GF-D8 (cell line): ENCODE data around the gene CCDC136.

Source experiments
- DNase-seq: peaks from one replicate; lab custom pipeline; 2025; lab: John Stamatoyannopoulos, UW

CCDC136 gene

DNA sequence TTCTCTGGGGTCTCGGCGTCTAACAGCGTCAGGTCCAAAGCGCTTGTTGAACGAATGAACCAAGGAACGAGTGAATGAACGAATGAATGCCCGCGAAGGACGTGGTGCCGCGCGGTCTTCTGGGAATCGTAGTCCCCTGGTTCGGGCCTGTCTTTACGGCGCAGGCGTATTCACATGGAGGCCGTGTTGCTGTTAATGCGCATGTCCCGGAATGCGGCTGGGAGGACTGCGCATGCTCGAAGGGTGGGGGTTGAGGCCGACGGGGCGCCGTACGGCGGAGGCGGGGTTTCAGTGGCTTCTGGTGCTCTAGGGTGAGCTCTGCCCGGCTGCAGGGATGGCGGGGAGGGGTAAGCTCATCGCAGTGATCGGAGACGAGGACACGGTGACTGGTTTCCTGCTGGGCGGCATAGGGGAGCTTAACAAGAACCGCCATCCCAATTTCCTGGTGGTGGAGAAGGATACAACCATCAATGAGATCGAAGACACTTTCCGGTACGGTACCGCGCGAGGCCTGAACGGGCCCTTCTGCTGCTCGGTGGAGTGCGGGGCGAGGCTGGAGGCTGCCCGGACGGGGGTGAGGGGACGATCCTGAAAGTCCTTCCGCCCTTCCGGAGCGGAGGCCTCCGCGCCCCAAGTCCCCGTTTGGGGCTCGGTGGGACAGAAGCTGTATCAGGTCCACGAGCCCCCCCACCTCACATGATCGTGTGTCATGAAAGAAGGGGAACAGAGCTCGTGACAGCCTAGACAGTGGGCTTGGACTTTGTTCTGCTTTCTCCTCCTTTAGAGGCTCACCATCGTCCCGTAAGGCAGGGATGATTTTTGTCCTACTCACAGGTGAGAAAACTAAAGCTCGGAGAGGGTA, 71.0 kb downstream of the CCDC136 start, which contains the start of gene ATP6V1F:
Gene ATP6V1F (plus strand): TSS at position 286 of the 862 bp plus-strand sequence. CDS start 49 bp downstream, at position 335.
- peak; percentile 91 for DNase-seq

DNA sequence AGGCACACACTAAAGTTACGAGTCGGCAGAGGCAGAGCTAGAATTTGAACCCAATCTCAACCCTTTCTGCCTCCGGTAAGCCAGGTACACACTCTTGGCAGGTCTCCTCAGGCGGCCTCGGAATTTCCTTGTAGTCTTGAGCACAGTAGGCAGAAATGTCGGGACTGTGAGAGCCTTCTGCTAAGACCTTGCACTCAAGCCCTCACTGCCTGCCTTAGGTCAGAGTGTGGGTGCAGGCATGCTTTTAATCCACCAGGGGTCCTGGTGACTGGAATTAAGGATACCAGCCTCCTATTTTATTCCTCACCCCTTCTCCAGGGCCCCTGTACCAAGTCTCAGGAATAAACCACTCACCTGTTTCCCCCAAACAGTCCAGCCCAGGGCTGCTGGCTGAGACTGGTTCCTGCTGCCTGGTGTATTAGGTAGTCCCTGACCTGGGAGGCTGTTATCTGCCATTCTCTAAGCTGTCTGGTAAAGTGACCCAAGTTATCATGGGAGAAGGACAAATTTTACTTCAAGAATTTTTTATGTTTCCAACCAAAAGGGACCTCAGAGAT, 71.7 kb downstream of the CCDC136 start:
- DNase-seq, result peak; percentile 25

DNA sequence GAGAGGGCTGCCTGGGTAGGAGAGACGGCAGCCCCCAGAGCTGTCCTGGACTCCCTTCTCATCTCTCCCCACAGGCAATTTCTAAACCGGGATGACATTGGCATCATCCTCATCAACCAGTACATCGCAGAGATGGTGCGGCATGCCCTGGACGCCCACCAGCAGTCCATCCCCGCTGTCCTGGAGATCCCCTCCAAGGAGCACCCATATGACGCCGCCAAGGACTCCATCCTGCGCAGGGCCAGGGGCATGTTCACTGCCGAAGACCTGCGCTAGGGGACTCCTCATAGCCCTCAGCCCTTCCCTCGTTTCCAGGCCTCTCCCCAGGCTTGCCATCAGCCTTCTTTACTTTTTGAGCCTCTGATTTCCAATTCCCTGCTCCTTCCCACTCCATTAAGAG, 73.5 kb downstream of the CCDC136 start:
- no peak for DNase-seq

DNA sequence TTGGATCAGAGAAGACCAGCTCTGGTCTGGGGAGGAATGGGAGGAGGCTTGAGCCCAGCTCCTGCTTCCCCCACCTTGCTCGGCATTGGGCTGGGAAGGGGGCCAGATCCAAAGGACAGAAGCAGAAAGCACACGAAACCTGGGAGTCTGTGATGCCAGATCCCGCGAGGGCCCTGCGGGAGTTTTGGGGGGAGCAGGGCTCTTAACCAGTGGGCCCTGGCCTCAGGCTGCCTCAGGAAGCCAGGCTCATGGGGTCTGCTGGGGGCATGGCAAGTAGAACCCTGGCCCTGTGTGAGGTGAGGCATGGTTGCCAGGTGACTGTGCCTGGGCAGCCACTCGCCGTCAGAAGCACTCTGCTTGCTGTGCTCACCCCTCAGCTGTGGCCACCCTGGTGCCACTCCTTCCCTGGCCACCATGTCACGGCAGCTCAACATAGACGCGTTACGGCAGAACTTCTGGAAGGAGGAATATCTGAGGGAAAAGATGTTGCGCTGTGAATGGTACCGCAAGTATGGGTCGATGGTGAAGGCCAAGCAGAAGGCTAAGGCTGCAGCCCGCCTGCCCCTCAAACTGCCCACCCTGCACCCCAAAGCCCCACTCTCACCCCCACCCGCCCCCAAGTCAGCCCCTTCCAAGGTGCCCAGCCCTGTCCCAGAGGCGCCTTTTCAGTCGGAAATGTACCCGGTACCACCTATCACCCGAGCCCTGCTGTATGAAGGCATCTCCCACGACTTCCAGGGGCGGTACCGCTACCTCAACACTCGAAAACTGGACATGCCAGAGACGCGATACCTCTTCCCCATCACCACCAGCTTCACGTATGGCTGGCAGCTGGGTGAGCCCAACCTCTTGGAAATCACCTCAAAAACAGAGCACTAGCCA, 74.5 kb downstream of the CCDC136 start:
- no peak for DNase-seq

DNA sequence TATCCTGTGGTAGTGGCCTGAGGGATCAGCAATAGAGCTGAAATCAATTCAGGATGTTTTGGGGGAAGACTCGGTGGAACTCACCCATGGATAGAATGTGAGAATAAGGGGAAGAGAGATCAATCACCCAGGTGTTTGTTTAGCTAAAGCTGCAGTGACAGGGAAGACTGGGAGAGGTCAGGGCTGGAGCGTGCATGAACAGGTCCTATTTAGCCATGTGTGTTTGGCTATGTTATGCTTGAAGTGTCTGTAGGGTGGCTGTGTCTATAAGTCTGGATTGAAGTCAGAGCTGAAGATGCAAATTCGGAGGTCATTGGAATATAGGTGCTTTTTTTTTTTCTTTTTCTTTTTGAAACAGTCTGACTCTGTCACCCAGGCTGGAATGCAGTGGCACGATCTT, 75.5 kb downstream of the CCDC136 start:
- DNase-seq, result no peak

DNA sequence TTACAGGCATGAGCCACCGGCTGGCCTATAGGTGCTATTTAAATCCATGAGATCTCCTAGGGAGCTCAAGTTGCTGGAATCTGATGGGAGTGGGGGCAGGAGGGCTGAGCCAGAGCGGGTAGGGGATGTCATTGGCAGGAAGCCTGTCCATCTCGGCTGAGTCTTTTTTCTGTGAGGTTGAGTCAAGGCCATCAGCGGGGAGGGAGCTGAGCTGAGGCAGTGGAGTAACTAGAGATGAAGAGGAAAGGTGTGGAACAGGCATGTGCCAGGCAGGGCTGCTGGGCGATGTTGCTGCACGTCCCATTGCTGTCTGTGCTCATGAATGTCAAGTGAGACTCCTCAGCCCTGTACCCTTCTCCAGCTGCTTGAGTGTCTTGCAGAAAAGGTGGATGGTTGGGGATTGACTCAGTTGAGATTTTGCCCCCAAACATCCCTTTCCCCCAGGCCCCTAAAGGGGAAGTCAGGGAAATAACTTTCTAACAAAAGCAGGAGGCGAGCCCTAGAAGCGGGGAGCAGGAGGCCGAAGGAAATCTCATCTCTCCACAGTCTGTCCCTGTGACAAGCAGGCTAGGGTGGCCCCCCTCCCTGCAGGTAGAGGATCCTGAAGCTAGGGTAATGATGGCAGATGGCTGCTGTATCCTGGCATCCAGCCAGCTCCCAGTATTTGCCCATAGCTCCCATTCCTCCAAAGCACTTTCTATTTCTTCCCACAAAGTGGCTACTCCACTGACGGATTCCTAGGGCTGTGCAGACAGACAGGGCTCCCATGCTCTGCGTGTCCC, 76.3 kb downstream of the CCDC136 start:
- DNase-seq, result no peak

DNA sequence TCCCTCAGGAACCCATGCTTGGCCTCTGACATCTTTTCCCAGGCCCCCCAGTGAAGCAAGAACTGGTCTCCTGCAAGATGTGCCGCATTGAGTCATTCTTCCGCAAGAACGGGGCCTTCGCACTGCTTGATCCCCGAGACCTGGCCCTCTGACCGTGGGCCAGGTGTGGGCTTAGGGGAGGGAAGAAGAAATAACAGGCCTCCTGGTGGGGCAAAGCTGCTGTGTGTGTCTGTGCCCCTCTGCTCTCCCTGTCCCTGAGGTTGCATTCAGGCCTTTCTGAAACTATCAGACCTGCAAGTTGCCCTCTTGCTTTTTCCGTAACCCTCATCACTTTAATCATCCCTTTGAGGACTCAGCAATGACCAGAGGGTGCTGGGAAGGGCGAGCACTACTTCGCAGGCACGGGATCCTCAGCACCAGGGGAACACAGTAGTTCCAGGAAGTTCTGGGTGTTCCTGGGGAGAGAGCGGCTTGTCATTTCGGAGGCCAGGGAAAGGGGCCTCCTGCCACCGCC, 76.9 kb downstream of the CCDC136 start:
- no peak for DNase-seq

DNA sequence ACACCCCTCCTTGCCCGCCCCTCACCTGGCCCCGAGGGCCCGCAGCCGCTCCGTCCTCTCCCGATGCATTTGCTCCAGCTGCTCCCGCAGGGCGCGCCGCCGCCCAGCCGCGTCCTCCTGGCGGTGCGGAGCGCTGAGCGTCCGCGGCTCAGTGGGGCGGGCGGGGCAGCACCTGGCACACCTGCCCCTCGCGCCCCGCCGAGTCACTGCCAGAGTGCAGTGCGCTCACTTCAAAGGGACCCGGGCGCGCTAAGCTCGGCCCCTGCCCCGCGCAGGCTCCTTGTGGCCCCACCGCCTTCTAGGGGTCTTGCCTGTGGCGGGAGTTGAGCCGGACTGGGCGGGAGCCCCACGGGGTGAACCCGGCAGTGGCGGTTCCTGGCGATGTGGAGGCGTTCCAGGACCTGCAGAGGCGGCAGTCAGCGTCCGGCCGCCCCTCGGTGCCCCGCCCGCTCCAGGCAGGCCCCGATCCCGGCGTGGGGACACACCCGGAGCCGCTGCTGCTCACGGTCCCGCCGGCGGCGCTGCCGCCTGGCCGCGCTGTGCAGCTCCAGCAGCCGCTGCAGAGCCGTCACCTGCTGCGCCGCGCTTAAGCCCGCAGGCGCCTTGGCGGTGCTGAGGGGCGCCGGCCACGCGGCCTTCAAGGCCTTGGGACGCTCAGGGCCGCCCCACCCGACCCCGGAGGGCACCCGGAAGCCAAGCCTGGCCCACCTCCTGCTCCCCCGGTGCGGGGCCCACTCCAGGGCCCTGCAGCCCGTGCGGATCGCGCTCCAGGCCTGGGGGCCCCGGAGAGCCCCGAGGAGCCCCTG, 77.6 kb downstream of the CCDC136 start:
- peak; percentile 1 for DNase-seq

DNA sequence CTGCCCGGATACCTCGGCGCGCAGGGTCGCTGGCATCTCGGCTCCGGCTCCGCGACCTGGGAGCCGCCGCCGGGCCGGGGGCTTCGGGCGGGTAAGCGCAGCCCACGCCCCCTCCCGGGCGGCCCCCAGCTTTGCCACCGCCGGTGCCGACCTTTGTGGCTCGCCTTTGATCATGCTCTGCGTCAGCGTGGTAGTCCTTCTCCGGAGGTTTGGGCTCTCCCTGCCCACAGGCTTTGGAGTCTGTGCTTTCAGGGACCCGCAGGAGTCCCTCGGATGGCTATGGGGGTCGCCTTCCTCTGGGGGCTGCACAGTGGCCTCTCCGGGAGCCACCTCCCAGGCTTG, 78.1 kb downstream of the CCDC136 start:
- DNase-seq, result no peak

DNA sequence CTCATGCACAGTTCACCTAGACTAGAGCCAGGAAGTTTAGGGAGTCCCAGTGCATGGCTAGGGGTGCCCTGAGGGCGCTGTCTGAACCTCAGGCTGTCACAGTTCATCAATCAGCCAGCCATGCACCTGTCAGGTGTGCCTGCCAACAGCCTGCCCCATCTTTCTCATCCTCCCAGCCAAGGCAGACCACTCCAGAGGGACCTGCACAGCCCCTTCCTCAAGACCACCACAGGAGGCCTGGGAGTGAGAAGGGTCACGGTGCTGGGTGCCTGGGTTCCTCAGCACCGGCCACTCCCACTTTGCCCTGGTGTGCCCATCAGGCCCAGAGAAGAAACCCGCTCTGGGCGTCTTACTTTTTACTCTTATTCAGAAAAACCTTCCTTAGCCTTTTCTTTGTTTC, 79.3 kb downstream of the CCDC136 start:
- DNase-seq, result no peak
